ENCODE results near the gene CPNE2.
"Not testable (repeated sequence)": the region's sequence is repeated elsewhere in the genome, so short reads cannot be mapped to it uniquely, and the experiment has no call there.

The CPNE2 gene

DNA sequence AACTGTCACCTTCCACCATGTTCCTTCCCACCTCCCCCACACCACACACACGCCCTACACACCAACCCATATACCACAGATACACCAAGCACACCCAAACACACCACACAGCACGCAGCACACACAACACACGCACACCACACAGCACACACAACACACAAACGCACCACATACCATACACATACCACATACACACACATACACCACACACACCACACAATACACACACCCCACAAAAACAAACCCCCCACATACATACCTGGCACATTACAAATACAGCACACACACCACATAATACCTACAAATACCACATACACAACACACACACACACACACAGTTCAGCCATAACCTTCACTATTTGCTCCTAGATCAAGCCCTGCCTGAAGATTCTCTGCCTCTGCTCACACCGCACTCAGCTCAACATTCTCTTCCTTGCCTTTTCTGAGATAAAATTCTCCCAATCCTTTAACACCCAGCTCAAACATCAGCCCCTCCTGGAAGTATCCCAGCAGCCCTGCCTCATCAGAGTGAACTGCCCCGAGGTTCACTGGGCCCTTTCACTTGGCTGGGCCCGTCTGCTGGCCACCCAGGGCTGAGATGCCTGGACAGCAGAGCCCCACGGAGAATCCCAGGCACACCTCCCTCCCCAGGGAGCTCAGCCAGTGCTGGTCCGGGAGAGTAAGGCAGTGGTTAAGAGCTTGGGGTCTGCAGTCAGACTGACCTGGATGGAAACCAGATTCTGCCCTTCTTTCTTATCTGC, 31.9 kb upstream of the CPNE2 start:
- TF ChIP-seq, protein P1, sequence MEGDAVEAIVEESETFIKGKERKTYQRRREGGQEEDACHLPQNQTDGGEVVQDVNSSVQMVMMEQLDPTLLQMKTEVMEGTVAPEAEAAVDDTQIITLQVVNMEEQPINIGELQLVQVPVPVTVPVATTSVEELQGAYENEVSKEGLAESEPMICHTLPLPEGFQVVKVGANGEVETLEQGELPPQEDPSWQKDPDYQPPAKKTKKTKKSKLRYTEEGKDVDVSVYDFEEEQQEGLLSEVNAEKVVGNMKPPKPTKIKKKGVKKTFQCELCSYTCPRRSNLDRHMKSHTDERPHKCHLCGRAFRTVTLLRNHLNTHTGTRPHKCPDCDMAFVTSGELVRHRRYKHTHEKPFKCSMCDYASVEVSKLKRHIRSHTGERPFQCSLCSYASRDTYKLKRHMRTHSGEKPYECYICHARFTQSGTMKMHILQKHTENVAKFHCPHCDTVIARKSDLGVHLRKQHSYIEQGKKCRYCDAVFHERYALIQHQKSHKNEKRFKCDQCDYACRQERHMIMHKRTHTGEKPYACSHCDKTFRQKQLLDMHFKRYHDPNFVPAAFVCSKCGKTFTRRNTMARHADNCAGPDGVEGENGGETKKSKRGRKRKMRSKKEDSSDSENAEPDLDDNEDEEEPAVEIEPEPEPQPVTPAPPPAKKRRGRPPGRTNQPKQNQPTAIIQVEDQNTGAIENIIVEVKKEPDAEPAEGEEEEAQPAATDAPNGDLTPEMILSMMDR (IDR thresholded peaks at IDR 0.05; ENCODE audit: low read depth, low read length, missing control alignments), result no peak
- H3K4me3 ChIP-seq (replicated peaks; ENCODE audit: low read depth, low read length), result no peak overlapping the region
- DNase-seq (ENCODE audit: extremely low read depth, low read depth), result no peak

DNA sequence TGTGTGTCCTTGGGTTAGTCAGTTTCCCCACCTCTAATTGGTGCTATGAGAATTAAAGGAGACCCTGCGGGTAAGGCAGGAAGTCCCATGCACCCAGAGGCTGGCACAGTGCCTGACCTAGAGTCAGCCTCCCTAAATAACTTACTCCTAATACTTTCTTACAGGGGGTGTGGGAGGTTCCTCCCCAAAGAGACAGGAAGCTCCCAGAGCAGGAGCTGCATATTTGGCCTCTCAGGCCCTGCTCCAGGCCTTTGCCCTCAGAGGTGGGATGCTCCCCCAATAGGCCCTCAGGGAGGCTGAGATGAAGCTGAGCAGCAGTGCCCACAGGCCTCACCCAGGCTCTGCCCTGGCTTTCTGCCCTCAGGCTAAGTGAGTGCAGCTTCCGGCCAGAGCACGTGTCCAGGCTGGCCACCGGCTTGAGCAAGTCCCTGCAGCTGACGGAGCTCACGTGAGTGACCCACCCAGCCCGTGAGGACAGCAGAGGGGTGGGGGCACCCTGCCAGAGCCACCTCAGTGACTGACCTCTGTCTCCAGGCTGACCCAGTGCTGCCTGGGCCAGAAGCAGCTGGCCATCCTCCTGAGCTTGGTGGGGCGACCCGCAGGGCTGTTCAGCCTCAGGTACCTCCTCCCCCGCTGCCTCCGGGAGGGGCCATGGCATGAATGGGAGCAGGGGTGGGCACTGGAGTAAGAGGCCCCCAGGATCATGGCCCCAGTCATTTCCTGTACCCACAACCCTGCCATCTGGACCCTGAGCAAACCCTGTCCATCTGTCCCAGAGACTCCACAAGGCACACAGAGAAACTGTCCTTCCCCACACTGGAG, 31.1 kb upstream of the CPNE2 start:
- peak; percentile 49 for DNase-seq (ENCODE audit: extremely low read depth, low read depth)
- H3K4me3 ChIP-seq (replicated peaks; ENCODE audit: low read depth, low read length), result no peak overlapping the region
- TF ChIP-seq, protein P1 (IDR thresholded peaks at IDR 0.05; ENCODE audit: low read depth, low read length, missing control alignments), result no peak

DNA sequence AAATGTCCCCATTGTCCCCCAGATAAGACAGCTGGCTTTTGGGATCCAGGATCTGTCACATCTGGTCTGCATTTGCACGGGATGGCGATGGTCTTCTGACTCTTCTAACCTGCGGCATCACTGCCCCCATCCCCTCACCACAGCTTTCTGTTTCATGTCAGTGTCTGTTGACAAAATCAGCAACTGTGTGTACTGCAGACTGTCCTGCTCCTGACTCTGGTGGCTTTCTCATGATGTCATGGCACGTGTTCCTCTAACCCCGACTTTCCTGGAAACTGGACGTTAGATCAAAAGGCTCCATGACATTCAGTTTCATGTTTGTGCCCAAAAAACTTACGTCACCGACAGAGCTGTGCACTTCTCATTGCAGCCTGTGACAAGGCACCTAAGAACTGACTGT, 30.1 kb upstream of the CPNE2 start:
- TF ChIP-seq, protein P1 (IDR thresholded peaks at IDR 0.05; ENCODE audit: low read depth, low read length, missing control alignments), result no peak
- no peak for DNase-seq (ENCODE audit: extremely low read depth, low read depth)
- H3K4me3 ChIP-seq (replicated peaks; ENCODE audit: low read depth, low read length), result no peak overlapping the region

DNA sequence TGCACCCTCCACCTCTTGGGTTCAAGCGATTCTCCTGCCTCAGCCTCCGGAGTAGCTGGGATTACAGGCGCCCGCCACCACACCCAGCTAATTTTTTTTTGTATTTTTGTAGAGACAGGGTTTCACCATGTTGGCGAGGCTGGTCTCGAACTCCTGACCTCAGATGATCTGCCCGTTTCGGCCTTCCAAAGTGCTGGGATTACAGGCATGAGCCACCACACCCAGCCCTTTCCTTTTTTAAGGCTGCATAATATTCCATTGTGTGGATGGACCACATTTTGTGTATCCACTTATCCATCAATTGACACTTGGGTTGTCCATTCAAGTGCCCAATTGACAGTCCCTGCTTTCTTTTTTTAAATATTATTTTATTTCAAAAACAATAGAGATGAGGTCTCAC, 29.2 kb upstream of the CPNE2 start:
- DNase-seq (ENCODE audit: extremely low read depth, low read depth); H3K4me3 ChIP-seq (replicated peaks; ENCODE audit: low read depth, low read length): not testable (repeated sequence)

DNA sequence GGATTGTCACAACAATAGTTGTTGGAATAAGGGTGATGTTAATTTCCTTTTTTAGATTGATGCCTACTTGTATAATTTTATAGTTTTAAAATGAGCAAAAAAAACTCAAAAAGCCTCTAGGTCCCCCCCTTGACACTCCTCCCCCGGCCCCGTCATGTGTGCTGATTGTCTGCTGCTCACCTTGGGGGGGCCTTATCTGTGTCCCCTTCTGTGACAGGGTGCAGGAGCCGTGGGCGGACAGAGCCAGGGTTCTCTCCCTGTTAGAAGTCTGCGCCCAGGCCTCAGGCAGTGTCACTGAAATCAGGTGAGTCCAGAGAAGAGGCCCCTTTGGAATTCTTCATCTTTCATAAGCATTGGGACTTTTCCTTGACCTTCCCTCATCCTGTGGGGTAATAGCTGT, 27.4 kb upstream of the CPNE2 start:
- no peak overlapping the region for H3K4me3 ChIP-seq (replicated peaks; ENCODE audit: low read depth, low read length)
- TF ChIP-seq, protein P1 (IDR thresholded peaks at IDR 0.05; ENCODE audit: low read depth, low read length, missing control alignments), result no peak
- DNase-seq (ENCODE audit: extremely low read depth, low read depth), result no peak

DNA sequence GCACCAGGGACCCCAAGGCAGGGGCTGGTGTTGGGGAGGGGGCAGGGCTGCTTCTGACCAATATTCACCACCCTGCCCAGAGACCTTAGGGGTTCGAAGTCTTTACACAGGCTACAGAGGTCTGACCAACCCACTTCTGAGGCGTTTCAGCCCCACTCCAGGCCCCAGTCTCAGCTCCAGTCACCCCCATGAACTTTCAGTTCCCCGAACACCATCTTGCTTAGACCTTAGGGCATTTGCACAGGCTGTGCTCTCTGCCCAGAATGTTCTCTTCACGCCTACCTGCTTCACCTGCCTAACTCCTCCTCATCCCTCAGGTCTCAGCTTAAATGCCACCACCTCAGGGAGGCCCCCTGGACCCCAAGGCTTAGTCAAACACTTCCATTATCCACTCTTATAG, 25.8 kb upstream of the CPNE2 start:
- H3K4me3 ChIP-seq (replicated peaks; ENCODE audit: low read depth, low read length), result no peak overlapping the region
- TF ChIP-seq, protein P1 (IDR thresholded peaks at IDR 0.05; ENCODE audit: low read depth, low read length, missing control alignments), result no peak
- DNase-seq (ENCODE audit: extremely low read depth, low read depth), result no peak

DNA sequence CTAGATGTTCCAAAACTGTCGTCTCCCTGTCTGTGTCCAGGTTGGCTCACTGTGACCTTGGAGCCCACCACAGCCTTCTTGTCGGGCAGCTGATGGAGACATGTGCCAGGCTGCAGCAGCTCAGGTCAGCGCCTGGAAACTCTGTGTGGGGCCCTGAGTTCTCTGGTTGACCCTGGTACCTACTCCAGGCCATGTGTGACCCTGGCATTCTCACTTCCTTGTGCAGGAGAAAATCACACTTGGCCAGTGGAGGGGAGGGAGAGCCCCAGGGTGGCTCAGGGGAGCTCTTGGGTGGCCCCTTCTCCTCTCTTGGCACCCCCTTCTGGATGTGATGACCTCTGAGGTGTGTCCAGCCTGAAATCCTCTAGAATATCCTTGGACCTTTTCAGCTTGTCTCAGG, 25.0 kb upstream of the CPNE2 start:
- TF ChIP-seq, protein P1 (IDR thresholded peaks at IDR 0.05; ENCODE audit: low read depth, low read length, missing control alignments), result no peak
- no peak overlapping the region for H3K4me3 ChIP-seq (replicated peaks; ENCODE audit: low read depth, low read length)
- no peak for DNase-seq (ENCODE audit: extremely low read depth, low read depth)

Data from HFF-Myc (cell line).